ENCODE measurements around the gene CSF3.

GRCh38 chr17:40056379-40057015 lies 41.3 kb downstream of the CSF3 start:
- TF ChIP-seq CTCF (IDR thresholded peaks at IDR 0.05) = no peak
- no peak for TF ChIP-seq POLR2A (IDR thresholded peaks at IDR 0.05)

Measured in esophagus squamous epithelium (tissue), 4 donors.